Smooth muscle cell (in vitro differentiated cells): Measurements from ENCODE around the gene RASGRF1. TPM values are rescaled to one million over a fixed set of nuclear protein-coding genes. Genes with fewer than 3 reads are reported as not detected.

Experiments used
- DNase-seq: peaks from one replicate; lab custom pipeline; 2025; ENCODE audit not compliant: unreplicated experiment; lab: John Stamatoyannopoulos, UW
- H2AFZ ChIP-seq: fragments of 200-600 bp; sonication (generic); 2 replicates; pipeline ENCODE4 v1.6.0; 2016; ENCODE audit warnings: antibody characterized with exemption, low read depth, mild to moderate bottlenecking
- H3F3A ChIP-seq: fragments of 200-600 bp; sonication (generic); 2 replicates; pipeline ENCODE4 v1.6.0; 2017; ENCODE audit warnings: antibody characterized with exemption, low read depth
- H3K27ac ChIP-seq: fragments of 200-600 bp; sonication (generic); 2 replicates; pipeline ENCODE4 v1.5.1; 2016; ENCODE audit warnings: low read depth, mild to moderate bottlenecking
- H3K27me3 ChIP-seq: fragments of 200-600 bp; sonication (generic); 2 replicates; pipeline ENCODE4 v1.6.1; 2016; ENCODE audit warnings: low read depth, mild to moderate bottlenecking
- H3K36me3 ChIP-seq: fragments of 200-600 bp; sonication (generic); 2 replicates; pipeline ENCODE4 v1.5.1; 2016; ENCODE audit warnings: low read depth
- H3K4me1 ChIP-seq: fragments of 200-600 bp; sonication (generic); 2 replicates; pipeline ENCODE4 v1.5.1; 2016; ENCODE audit warnings: low read depth
- H3K4me2 ChIP-seq: fragments of 200-600 bp; sonication (generic); 2 replicates; pipeline ENCODE4 v1.6.0; 2016; ENCODE audit warnings: mild to moderate bottlenecking
- H3K4me3 ChIP-seq: fragments of 200-600 bp; sonication (generic); 2 replicates; pipeline ENCODE4 v1.5.1; 2016; ENCODE audit warnings: mild to moderate bottlenecking
- H3K79me2 ChIP-seq: fragments of 200-600 bp; sonication (generic); 2 replicates; pipeline ENCODE4 v1.6.0; 2016; ENCODE audit warnings: low read depth, mild to moderate bottlenecking
- H3K9ac ChIP-seq: fragments of 200-600 bp; sonication (generic); 2 replicates; pipeline ENCODE4 v1.6.0; 2016; ENCODE audit warnings: low read depth
- H3K9me3 ChIP-seq: fragments of 200-600 bp; sonication (generic); replicated peaks from 2 replicates; pipeline ENCODE4 v1.5.1; 2016; ENCODE audit warnings: low read depth
- H4K20me1 ChIP-seq: fragments of 200-600 bp; sonication (generic); 2 replicates; pipeline ENCODE4 v1.6.0; 2016; ENCODE audit warnings: low read depth
- CTCF ChIP-seq: fragments of 200-600 bp; sonication (generic); IDR thresholded peaks from 2 replicates; pipeline ENCODE4 v1.5.1; 2017; ENCODE audit warnings: borderline replicate concordance, mild to moderate bottlenecking, antibody characterized with exemption; ENCODE audit not compliant: insufficient read depth, poor library complexity, severe bottlenecking
- WGBS: methylation state at CpG from one replicate; pipeline ENCODE4 v1.1.7; 2016; ENCODE audit warnings: low lambda C conversion rate; 5-methylcytosine and 5-hydroxymethylcytosine counted together
- polyA plus RNA-seq: library from polyadenylated mRNA; unstranded; fragments of >200 nt; fragmentation: Nextera tagmentation; extraction: Ambion mirVana; gene quantifications from 2 replicates; pipeline ENCODE4 v1.2.1, GENCODE V29; 2016
- total RNA-seq: library from RNA; depleted of rRNA; stranded (reverse); fragments of >200 nt; gene quantifications from 2 replicates; pipeline ENCODE4 v1.2.3, GENCODE V29; 2014

Gene RASGRF1
- total and polyA plus RNA-seq, 2 experiments from 2014 or later = 0.17 to 0.22 TPM

GRCh38 chr15:78987556-78988360 lies 102.8 kb downstream of the RASGRF1 start:
- TF ChIP-seq CTCF = no peak
- Histone ChIP-seq H3K36me3 (no peaks in the 10 kb centered on the region), H2AFZ (no peak overlapping the region), H3K4me3 (no peak overlapping the region), H3K79me2 (no peaks in the 10 kb centered on the region), H3K27me3 (no peaks in the 10 kb centered on the region), H3K9me3 (no peaks in the 10 kb centered on the region), H3F3A (peaks cover 10% of the 10 kb centered on the region), H3K9ac (peak overlapping the region; percentile 8), H3K27ac (peak overlapping the region; percentile 69), H3K4me2 (no peak overlapping the region), H4K20me1 (no peaks in the 10 kb centered on the region), H3K4me1 (no peaks in the 10 kb centered on the region)
- WGBS = 93% methylated on average over 10 of the region's 10 CpGs
- no peak for DNase-seq

DNA sequence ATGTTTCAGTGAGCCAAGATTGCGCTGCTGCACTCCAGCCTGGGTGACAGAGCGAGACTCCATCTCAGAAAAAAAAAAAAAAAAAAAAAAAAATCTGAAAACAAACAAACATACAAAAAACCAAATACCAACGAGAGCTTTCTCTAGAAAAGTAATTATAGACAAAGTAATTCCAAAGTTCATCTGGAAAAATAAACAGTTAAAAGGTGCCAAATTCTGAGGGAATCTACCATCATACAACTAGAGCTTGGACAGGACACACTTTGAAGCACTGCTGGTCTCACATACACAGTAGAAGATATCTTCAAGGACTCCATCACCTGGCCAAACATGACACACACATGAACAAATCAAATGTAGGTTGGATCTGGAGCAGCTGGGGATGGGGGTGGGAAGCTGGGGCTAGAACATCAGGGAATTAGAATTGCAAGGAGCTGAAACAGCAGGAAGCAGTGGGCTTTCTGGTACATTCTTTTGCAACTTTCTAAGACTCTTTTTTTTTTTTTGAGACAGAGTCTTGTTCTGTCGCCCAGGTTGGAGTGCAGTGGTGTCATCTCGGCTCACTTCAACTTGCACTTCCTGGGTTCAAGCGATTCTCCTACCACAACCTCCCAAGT lies 104.6 kb downstream of the RASGRF1 start:
- no peaks in the 10 kb centered on the region for H3K36me3 ChIP-seq
- no peaks in the 10 kb centered on the region for H4K20me1 ChIP-seq
- no peaks in the 10 kb centered on the region for H3K4me1 ChIP-seq
- H3K27me3 ChIP-seq = no peaks in the 10 kb centered on the region
- H3F3A ChIP-seq = peaks cover 10% of the 10 kb centered on the region
- H3K27ac ChIP-seq = no peak overlapping the region
- no peak for DNase-seq
- 86% methylated on average over 6 of the region's 6 CpGs for WGBS
- H3K4me2 ChIP-seq = no peak overlapping the region
- H3K79me2 ChIP-seq = no peaks in the 10 kb centered on the region
- no peak overlapping the region for H3K4me3 ChIP-seq
- no peaks in the 10 kb centered on the region for H3K9me3 ChIP-seq
- H3K9ac ChIP-seq = no peak overlapping the region
- TF ChIP-seq CTCF = no peak
- H2AFZ ChIP-seq = no peak overlapping the region

DNA sequence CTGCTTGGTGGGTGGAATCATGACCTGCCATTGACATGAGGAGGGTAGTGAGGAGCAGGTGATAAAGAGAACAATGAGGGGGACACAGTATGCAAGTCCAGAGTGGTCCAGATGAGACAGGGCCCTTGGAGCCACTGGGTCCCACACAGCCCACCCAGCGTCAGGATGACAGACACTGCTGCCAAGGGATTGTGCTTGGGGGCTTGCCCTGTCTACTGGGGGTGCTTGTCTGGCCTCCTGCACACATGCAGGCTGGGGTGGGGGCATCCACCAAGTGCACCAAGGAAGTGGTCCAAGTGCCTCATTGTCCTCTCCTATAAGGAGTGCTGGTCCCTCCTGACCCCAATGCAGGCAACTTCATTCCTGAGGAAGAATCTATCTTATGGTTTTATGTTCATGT lies 106.5 kb downstream of the RASGRF1 start:
- DNase-seq = no peak
- Histone ChIP-seq H4K20me1 (no peaks in the 10 kb centered on the region), H3K9ac (no peak overlapping the region), H3K27me3 (no peaks in the 10 kb centered on the region), H3K4me1 (no peaks in the 10 kb centered on the region), H3K36me3 (no peaks in the 10 kb centered on the region), H3K27ac (no peak overlapping the region), H3F3A (peaks cover 2% of the 10 kb centered on the region), H3K79me2 (no peaks in the 10 kb centered on the region), H3K4me2 (no peak overlapping the region), H2AFZ (no peak overlapping the region), H3K9me3 (no peaks in the 10 kb centered on the region), H3K4me3 (no peak overlapping the region)
- TF ChIP-seq CTCF = no peak
- WGBS = 82% methylated on average over 1 of the region's 1 CpG
